ENCODE results near the gene TEX54. TPM values are rescaled to one million over a fixed set of nuclear protein-coding genes. Genes with fewer than 3 reads are reported as not detected.
A peak's percentile ranks its signal among the peaks of the same experiment; 100 is the strongest.

The TEX54 gene
- total and polyA plus RNA-seq, 2 of the 13 experiments (the other 11 are each of a cell fraction or from before 2014, with no cell fraction given) = not detected

- no peak for TF ChIP-seq ZBTB1 (CRISPR knock-in tag; IDR thresholded peaks at IDR 0.05; ENCODE audit: borderline replicate concordance)
- TF ChIP-seq NR0B2 (CRISPR knock-in tag; IDR thresholded peaks at IDR 0.05) = peak; percentile 97; the same call in 1 of the 2 replicates
- peak; percentile 56; the same call in 1 of the 2 replicates for TF ChIP-seq ATF2 (CRISPR knock-in tag; IDR thresholded peaks at IDR 0.05)
- TF ChIP-seq XRCC5 (optimal IDR thresholded peaks at IDR 0.05; ENCODE audit: low read length) = peak; percentile 54
- peak; percentile 98 for TF ChIP-seq DMAP1 (CRISPR knock-in tag; IDR thresholded peaks at IDR 0.05)
- TF ChIP-seq MZF1 (CRISPR knock-in tag; IDR thresholded peaks at IDR 0.05; ENCODE audit: borderline replicate concordance) = no peak
- TF ChIP-seq KIAA2018 (CRISPR knock-in tag; IDR thresholded peaks at IDR 0.05; ENCODE audit: borderline replicate concordance) = no peak
- TF ChIP-seq ZNF704 (CRISPR knock-in tag; IDR thresholded peaks at IDR 0.05; ENCODE audit: borderline replicate concordance) = 0 out of 2 replicates have a peak, but pooled peaks have one; percentile 45
- 0 out of 2 replicates have a peak, but pooled peaks have one; percentile 21 for TF ChIP-seq ZNF784 (CRISPR knock-in tag; IDR thresholded peaks at IDR 0.05; ENCODE audit: borderline replicate concordance)
- no peak for TF ChIP-seq HMGA1 (CRISPR knock-in tag; conservative IDR thresholded peaks at IDR 0.05)
- TF ChIP-seq ZFP91 (CRISPR knock-in tag; IDR thresholded peaks at IDR 0.05; ENCODE audit: borderline replicate concordance) = peak; percentile 89
- TF ChIP-seq ZNF335 (CRISPR knock-in tag; IDR thresholded peaks at IDR 0.05) = peak; percentile 72
- no peak; the same call in 1 of the 2 replicates for TF ChIP-seq REPIN1 (CRISPR knock-in tag; IDR thresholded peaks at IDR 0.05; ENCODE audit: borderline replicate concordance, low read depth)
These were observed 6.7 kb upstream of the TEX54 start, which contains the start of gene WDR74 (continued) for GRCh38 chr11:62839050-62839945.
